CD8-positive, alpha-beta memory T cell (primary cell): ENCODE data around the gene TENM3. TPM values are rescaled to one million over a fixed set of nuclear protein-coding genes. Genes with fewer than 3 reads are reported as not detected.

ENCODE experiments used
- CTCF ChIA-PET: fragments of 350-600 bp; sonication (Branson Sonifier 250); formaldehyde crosslinking; loops from one replicate; lab custom pipeline; 2021; ENCODE audit warnings: antibody characterized with exemption; lab: Charles Lee
- POLR2A ChIA-PET: fragments of 350-600 bp; sonication (Branson Sonifier 250); formaldehyde crosslinking; loops from one replicate; lab custom pipeline; 2021; ENCODE audit warnings: antibody characterized with exemption; lab: Charles Lee
- DNase-seq, 5 donors: peaks; one replicate each; pipeline versions ENCODE4 v3.0.0 to v3.0.0-alpha.2; 2020 to 2022; ENCODE audit warnings: mixed read lengths in 1 of 5
- H3K27ac ChIP-seq: one replicate; pipeline ENCODE4 v1.7.0; 2013; ENCODE audit warnings: low read depth, mild to moderate bottlenecking, low read length, moderate library complexity
- H3K27me3 ChIP-seq: 2 replicates; pipeline ENCODE4 v1.7.0; 2013; ENCODE audit warnings: low read length, mild to moderate bottlenecking; ENCODE audit not compliant: insufficient read depth, poor library complexity, severe bottlenecking
- H3K36me3 ChIP-seq: 2 replicates; pipeline ENCODE4 v1.7.0; 2013; ENCODE audit warnings: mild to moderate bottlenecking, low read length, moderate library complexity; ENCODE audit not compliant: insufficient read depth
- H3K4me1 ChIP-seq: 2 replicates; pipeline ENCODE4 v1.7.0; 2013; ENCODE audit warnings: mild to moderate bottlenecking, low read length, moderate library complexity; ENCODE audit not compliant: insufficient read depth
- H3K4me3 ChIP-seq: 2 replicates; pipeline ENCODE4 v1.7.0; 2013; ENCODE audit warnings: mild to moderate bottlenecking, low read length
- H3K9me3 ChIP-seq: 2 replicates; pipeline ENCODE4 v1.7.0; 2013; ENCODE audit warnings: mild to moderate bottlenecking, low read length
- H3K27ac Mint-ChIP-seq, 8 donors: one replicate each; pipeline ENCODE4 v1.8.0; 2020 to 2021; ENCODE audit warnings: mixed read lengths in 8 of 8, mild to moderate bottlenecking in 6 of 8, inconsistent platforms in 3 of 8, moderate library complexity in 3 of 8
- H3K27me3 Mint-ChIP-seq, 2 donors: one replicate each; pipeline ENCODE4 v1.8.0; 2020 to 2021; ENCODE audit warnings: mixed read lengths in 2 of 2, mild to moderate bottlenecking in 1 of 2, moderate library complexity in 1 of 2
- H3K36me3 Mint-ChIP-seq, 3 donors: one replicate each; pipeline ENCODE4 v1.8.0; 2020 to 2021; ENCODE audit warnings: mixed read lengths in 3 of 3, inconsistent platforms in 1 of 3, mild to moderate bottlenecking in 1 of 3
- H3K4me1 Mint-ChIP-seq, 3 donors: one replicate each; pipeline ENCODE4 v1.8.0; 2020 to 2021; ENCODE audit warnings: mixed read lengths in 3 of 3, inconsistent platforms in 1 of 3, mild to moderate bottlenecking in 1 of 3
- H3K4me3 Mint-ChIP-seq, 7 donors: one replicate each; pipeline ENCODE4 v1.8.0; 2020 to 2021; ENCODE audit warnings: mixed read lengths in 7 of 7, mild to moderate bottlenecking in 6 of 7, moderate library complexity in 4 of 7, inconsistent platforms in 2 of 7
- H3K9me3 Mint-ChIP-seq, 5 donors: one replicate each; pipeline ENCODE4 v1.8.0; 2020 to 2022; ENCODE audit warnings: mixed read lengths in 5 of 5, mild to moderate bottlenecking in 3 of 5, moderate library complexity in 2 of 5, inconsistent platforms in 1 of 5
- polyA plus RNA-seq: library from polyadenylated mRNA; unstranded; fragments of 300-500 nt; fragmentation: Illumina TruSeq; gene quantifications from one replicate; pipeline ENCODE4 v1.2.3, GENCODE V29; 2021
- total RNA-seq, 2 experiments: library from RNA; stranded (reverse); gene quantifications; one replicate each; pipeline ENCODE4 v1.2.3, GENCODE V29; 2021

The TENM3 gene
- total and polyA plus RNA-seq, 3 experiments from 2014 or later: not detected

DNA sequence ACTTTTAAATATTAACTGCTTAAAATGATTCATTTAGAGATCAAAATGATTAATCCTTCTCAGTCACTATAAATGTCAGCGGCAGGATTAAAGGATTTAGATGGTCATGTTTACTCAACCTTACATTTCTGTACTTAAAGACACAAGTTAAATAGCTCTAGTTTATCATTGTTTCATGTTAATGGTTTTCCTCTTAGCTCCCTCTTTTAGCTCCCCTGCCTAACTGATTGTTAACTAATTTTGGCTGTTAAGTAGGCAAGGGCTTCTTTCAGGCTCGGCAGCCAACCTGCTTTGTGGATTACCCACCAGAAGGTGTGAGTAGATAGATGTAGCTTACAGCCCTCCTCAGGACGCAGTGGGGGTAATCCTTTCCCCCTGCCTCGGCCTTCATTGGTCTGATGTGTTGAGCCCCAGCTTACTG lies 96.0 kb downstream of the TENM3 start:
- no peaks in the 10 kb centered on the region for H3K27me3 ChIP-seq
- H3K4me1 Mint-ChIP-seq: no peaks in the 10 kb centered on the region
- H3K9me3 ChIP-seq: no peaks in the 10 kb centered on the region
- no peak overlapping the region for H3K4me3 Mint-ChIP-seq
- no peak overlapping the region for H3K4me3 ChIP-seq
- no peak overlapping the region for H3K27ac Mint-ChIP-seq
- CTCF ChIA-PET: interaction anchor here (1.2 kb wide), 1 partner anchor 14 kb away, joined by 3 read pairs; no protein-coding TSS in a partner anchor
- no peaks in the 10 kb centered on the region for H3K36me3 ChIP-seq
- H3K27ac ChIP-seq: no peak overlapping the region
- no peaks in the 10 kb centered on the region for H3K4me1 ChIP-seq
- no peak for DNase-seq
- H3K27me3 Mint-ChIP-seq: no peaks in the 10 kb centered on the region
- POLR2A ChIA-PET: no interaction called here
- H3K9me3 Mint-ChIP-seq: peaks cover 0 to 11% (median 0%) of the 10 kb centered on the region in 5 donors
- H3K36me3 Mint-ChIP-seq: no peaks in the 10 kb centered on the region

DNA sequence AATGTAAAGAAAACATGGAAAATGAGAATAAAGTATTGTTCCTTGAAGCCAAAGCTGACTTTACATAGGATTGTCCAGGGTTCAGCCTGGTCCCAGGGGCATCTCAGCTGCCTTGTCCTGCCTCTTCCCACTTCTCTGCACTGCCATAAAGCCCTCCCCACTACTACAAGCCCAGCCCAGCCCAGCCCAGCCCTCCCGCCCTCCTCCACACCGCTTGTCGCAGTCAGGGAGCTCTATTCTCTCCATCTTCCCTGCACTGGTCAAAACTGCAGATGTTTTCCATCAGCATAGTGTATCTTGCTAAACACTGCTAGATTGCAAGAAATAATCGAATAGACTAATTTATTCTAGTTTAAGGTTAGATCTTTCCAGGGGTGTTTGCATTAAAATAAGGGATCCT lies 100.3 kb downstream of the TENM3 start:
- no peaks in the 10 kb centered on the region for H3K9me3 Mint-ChIP-seq
- no peaks in the 10 kb centered on the region for H3K4me1 Mint-ChIP-seq
- ChIA-PET CTCF (no interaction called here), POLR2A (no interaction called here)
- no peaks in the 10 kb centered on the region for H3K36me3 ChIP-seq
- no peaks in the 10 kb centered on the region for H3K4me1 ChIP-seq
- H3K27me3 Mint-ChIP-seq: no peaks in the 10 kb centered on the region
- no peaks in the 10 kb centered on the region for H3K9me3 ChIP-seq
- H3K27me3 ChIP-seq: no peaks in the 10 kb centered on the region
- no peak overlapping the region for H3K4me3 Mint-ChIP-seq
- H3K27ac Mint-ChIP-seq: no peak overlapping the region
- no peak for DNase-seq
- no peak overlapping the region for H3K4me3 ChIP-seq
- no peaks in the 10 kb centered on the region for H3K36me3 Mint-ChIP-seq
- no peak overlapping the region for H3K27ac ChIP-seq

DNA sequence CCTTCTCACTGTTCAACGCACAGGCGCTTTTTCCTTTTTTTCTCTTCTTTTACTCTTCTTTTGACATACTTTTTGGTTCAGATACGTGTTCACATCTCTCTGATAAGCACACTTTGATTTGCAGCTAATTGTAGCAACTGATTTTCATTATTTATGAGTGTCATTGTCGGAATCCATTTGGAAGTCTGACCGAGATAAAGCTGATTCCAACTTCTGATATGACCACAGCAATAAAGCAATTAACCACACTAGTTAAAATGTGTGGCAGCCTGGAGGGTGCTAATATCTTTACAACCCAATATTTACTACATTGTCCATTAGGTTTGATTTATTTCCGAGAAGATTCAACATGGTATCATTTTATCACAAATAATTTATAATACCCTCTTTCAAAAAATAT lies 101.8 kb downstream of the TENM3 start:
- no peak for DNase-seq
- ChIA-PET POLR2A (no interaction called here), CTCF (no interaction called here)
- Mint-ChIP-seq H3K4me1 (no peaks in the 10 kb centered on the region), H3K27me3 (no peaks in the 10 kb centered on the region), H3K9me3 (no peaks in the 10 kb centered on the region), H3K27ac (no peak overlapping the region), H3K4me3 (no peak overlapping the region), H3K36me3 (no peaks in the 10 kb centered on the region)
- H3K4me3 ChIP-seq: no peak overlapping the region
- no peaks in the 10 kb centered on the region for H3K4me1 ChIP-seq
- H3K27ac ChIP-seq: no peak overlapping the region
- no peaks in the 10 kb centered on the region for H3K36me3 ChIP-seq
- H3K27me3 ChIP-seq: no peaks in the 10 kb centered on the region
- no peaks in the 10 kb centered on the region for H3K9me3 ChIP-seq

DNA sequence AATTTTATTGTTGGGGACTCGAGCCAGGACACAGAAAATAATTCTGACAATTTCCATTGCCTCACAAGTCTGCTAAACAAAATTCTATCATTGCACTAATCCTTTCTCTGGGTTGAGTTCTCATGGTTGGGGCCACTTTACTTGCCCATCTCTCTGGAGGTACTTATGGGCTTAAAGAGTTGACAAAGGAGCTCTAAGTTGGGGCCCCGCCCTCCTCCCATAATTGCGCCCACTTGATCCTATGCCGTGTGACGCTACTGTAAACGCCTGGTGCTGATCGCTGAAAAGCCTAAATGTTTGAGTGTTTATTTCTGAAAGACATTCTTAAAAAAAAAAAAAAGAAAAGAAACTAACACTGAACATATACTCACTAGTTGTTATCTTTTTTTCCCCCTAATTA lies 103.0 kb downstream of the TENM3 start:
- no peak for DNase-seq
- no peaks in the 10 kb centered on the region for H3K9me3 Mint-ChIP-seq
- no peaks in the 10 kb centered on the region for H3K36me3 Mint-ChIP-seq
- Histone ChIP-seq H3K4me3 (no peak overlapping the region), H3K27me3 (no peaks in the 10 kb centered on the region), H3K4me1 (no peaks in the 10 kb centered on the region), H3K9me3 (no peaks in the 10 kb centered on the region), H3K36me3 (no peaks in the 10 kb centered on the region), H3K27ac (no peak overlapping the region)
- no peak overlapping the region for H3K27ac Mint-ChIP-seq
- ChIA-PET CTCF (no interaction called here), POLR2A (no interaction called here)
- no peak overlapping the region for H3K4me3 Mint-ChIP-seq
- H3K27me3 Mint-ChIP-seq: no peaks in the 10 kb centered on the region
- H3K4me1 Mint-ChIP-seq: no peaks in the 10 kb centered on the region

DNA sequence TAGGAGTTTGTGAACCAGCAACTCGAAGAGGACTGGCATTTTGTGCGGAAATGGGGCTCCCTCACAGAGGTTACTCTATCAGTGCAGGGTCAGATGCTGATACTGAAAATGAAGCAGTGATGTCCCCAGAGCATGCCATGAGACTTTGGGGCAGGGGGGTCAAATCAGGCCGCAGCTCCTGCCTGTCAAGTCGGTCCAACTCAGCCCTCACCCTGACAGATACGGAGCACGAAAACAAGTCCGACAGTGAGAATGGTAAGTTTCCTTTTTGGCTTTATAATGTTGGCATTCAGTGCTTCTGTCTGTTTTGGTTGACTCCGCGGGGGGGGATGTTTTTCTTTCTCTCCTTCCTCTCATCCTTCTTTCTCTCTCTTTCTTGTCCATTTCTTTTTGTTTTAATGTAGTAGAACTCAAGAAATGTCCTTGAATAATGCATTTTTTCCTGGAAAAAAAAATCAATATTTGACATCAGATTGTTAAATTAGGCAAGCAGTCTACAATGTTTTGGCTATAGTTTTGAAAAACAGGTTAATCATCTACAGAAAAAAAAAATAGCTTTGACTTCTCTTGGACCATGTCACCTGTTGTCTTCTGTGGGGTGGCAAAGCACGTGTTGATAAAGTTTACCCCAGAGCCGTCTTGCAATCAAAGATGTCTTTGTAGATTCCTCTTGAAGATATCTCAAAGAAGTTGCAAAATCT lies 103.6 kb downstream of the TENM3 start:
- Mint-ChIP-seq H3K4me3 (no peak overlapping the region), H3K36me3 (no peaks in the 10 kb centered on the region), H3K9me3 (no peaks in the 10 kb centered on the region), H3K4me1 (no peaks in the 10 kb centered on the region), H3K27ac (no peak overlapping the region), H3K27me3 (no peaks in the 10 kb centered on the region)
- no peaks in the 10 kb centered on the region for H3K36me3 ChIP-seq
- POLR2A ChIA-PET: no interaction called here
- H3K27ac ChIP-seq: no peak overlapping the region
- H3K4me1 ChIP-seq: no peaks in the 10 kb centered on the region
- no peaks in the 10 kb centered on the region for H3K27me3 ChIP-seq
- DNase-seq: no peak
- no peaks in the 10 kb centered on the region for H3K9me3 ChIP-seq
- H3K4me3 ChIP-seq: no peak overlapping the region
- CTCF ChIA-PET: no interaction called here

DNA sequence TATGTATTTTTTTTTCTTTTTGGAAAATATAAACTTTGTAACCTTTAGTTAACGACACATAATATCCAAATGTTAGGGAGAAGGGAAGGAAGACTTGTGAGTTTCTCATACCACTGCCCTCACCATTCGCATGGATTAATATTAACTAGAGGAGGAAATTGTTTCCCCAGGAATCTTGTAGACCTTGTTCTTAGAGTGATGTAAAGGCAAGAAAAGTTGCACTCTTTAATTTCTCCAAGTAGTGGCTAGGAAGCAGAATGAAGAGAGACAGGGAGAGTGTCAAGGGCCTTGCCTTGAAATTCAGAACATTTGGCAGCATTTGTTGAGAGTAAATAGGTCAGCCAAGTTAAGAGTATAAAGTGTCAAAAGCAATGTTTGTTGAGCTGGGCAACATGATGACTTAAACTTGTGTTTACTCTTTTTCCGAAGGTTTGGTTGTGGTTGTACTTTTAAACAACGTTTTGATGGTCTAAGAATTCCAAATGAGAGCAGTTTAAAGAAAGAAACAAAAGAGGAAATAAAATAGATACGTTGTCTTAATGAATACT lies 105.7 kb downstream of the TENM3 start:
- no peaks in the 10 kb centered on the region for H3K27me3 Mint-ChIP-seq
- no peak overlapping the region for H3K27ac Mint-ChIP-seq
- POLR2A ChIA-PET: no interaction called here

DNA sequence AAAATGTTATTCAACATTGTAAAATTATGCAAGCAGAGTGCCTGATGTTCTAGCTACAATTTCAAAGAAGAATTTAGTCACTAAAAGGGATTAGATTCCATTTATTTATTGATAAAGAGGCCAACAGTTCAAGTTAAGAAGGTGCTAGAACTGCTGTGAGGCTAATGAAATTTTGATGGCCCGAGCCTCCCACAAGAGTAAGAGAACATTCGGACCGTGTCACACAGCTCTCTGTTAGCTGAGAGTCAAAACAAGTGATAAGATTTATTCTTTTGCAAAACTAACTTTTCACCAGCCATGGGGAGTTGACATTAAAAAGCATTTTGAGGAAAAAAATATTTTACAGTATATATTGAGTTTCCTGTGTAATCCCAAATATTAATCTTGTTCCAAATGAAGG lies 106.8 kb downstream of the TENM3 start:
- POLR2A ChIA-PET: no interaction called here
- Histone ChIP-seq H3K4me1 (no peaks in the 10 kb centered on the region), H3K4me3 (no peak overlapping the region)

More for the DNA sequence above, 105.7 kb downstream of the TENM3 start:
- CTCF ChIA-PET: no interaction called here
- Histone ChIP-seq H3K9me3 (no peaks in the 10 kb centered on the region), H3K4me3 (no peak overlapping the region), H3K27ac (no peak overlapping the region), H3K36me3 (no peaks in the 10 kb centered on the region), H3K27me3 (no peaks in the 10 kb centered on the region), H3K4me1 (no peaks in the 10 kb centered on the region)
- Mint-ChIP-seq H3K4me1 (no peaks in the 10 kb centered on the region), H3K9me3 (no peaks in the 10 kb centered on the region), H3K4me3 (no peak overlapping the region), H3K36me3 (no peaks in the 10 kb centered on the region)
- no peak for DNase-seq

DNA sequence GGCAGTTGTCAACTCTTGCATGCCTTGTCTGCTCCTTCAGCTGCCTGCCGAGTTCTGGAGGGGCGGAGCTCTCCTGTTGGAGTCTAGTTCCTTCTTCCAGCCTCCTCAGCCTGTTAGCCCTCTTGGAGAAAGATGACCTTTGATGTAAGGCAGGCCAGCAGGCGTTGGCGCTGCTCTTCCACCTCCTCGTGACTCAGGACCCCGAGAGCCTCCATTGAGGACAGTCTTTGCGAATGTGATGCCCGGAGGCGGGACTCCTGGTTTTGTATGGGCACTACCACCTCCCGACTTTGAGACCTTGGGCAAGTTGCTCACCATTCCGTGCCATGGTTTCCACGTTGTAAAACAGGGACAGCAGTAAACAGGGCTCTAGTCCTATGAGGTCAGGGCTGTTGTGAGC lies 108.3 kb downstream of the TENM3 start:
- no peak overlapping the region for H3K4me3 ChIP-seq
- H3K27ac ChIP-seq: no peak overlapping the region
- Mint-ChIP-seq H3K27ac (no peak overlapping the region), H3K4me3 (no peak overlapping the region), H3K4me1 (no peaks in the 10 kb centered on the region), H3K9me3 (peaks cover 0 to 6% (median 5%) of the 10 kb centered on the region in 5 donors), H3K27me3 (no peaks in the 10 kb centered on the region), H3K36me3 (no peaks in the 10 kb centered on the region)
- no peak for DNase-seq
- ChIA-PET POLR2A (no interaction called here), CTCF (no interaction called here)
- H3K9me3 ChIP-seq: no peaks in the 10 kb centered on the region
- H3K27me3 ChIP-seq: no peaks in the 10 kb centered on the region
- no peaks in the 10 kb centered on the region for H3K36me3 ChIP-seq
- H3K4me1 ChIP-seq: no peaks in the 10 kb centered on the region

More for the DNA sequence above, 106.8 kb downstream of the TENM3 start:
- CTCF ChIA-PET: no interaction called here
- Mint-ChIP-seq H3K27ac (no peak overlapping the region), H3K27me3 (no peaks in the 10 kb centered on the region), H3K9me3 (peaks cover 0 to 3% (median 0%) of the 10 kb centered on the region in 5 donors), H3K4me3 (no peak overlapping the region), H3K36me3 (no peaks in the 10 kb centered on the region), H3K4me1 (no peaks in the 10 kb centered on the region)
- H3K27me3 ChIP-seq: no peaks in the 10 kb centered on the region
- no peaks in the 10 kb centered on the region for H3K36me3 ChIP-seq
- no peak for DNase-seq
- no peak overlapping the region for H3K27ac ChIP-seq
- no peaks in the 10 kb centered on the region for H3K9me3 ChIP-seq
